GM21390 (cell line): Measurements from ENCODE around the gene C17orf67.

ENCODE experiments used
- ATAC-seq: cut with Tn5 transposase; IDR thresholded peaks from one replicate; pipeline ENCODE4 v1.9.1; 2021; ENCODE audit not compliant: unreplicated experiment

The C17orf67 gene

GRCh38 chr17:56833809-56834379 lies at the start of gene C17orf67, which contains the start of gene DGKE:
TSS of gene C17orf67 (minus strand) at chr17:56833920. CDS start at chr17:56815810, 18,110 bp downstream.
TSS of gene DGKE (plus strand) at chr17:56834151. CDS start at chr17:56834796, 645 bp downstream.
- ATAC-seq, result peak; percentile 64

GRCh38 chr17:56881685-56882295 lies 48.1 kb upstream of the C17orf67 start:
- no peak for ATAC-seq

GRCh38 chr17:56880571-56880970 lies 46.9 kb upstream of the C17orf67 start:
- ATAC-seq, result no peak

- no peak for ATAC-seq
Observed at GRCh38 chr17:56880133-56880532, 46.4 kb upstream of the C17orf67 start.

- no peak for ATAC-seq
Observed at GRCh38 chr17:56879280-56879679, 45.6 kb upstream of the C17orf67 start.

- no peak for ATAC-seq
Observed at GRCh38 chr17:56876766-56877179, 43.1 kb upstream of the C17orf67 start.

GRCh38 chr17:56870081-56870651 lies 36.4 kb upstream of the C17orf67 start:
- peak; percentile 78 for ATAC-seq

GRCh38 chr17:56868716-56869115 lies 35.0 kb upstream of the C17orf67 start:
- ATAC-seq, result no peak

- ATAC-seq, result no peak
Observed at GRCh38 chr17:56867948-56868376, 34.2 kb upstream of the C17orf67 start.

GRCh38 chr17:56866496-56866895 lies 32.8 kb upstream of the C17orf67 start:
- ATAC-seq, result no peak

- ATAC-seq, result no peak
Observed at GRCh38 chr17:56866076-56866475, 32.4 kb upstream of the C17orf67 start.

- no peak for ATAC-seq
Observed at GRCh38 chr17:56863974-56864373, 30.3 kb upstream of the C17orf67 start.

- no peak for ATAC-seq
Observed at GRCh38 chr17:56861899-56862298, 28.2 kb upstream of the C17orf67 start.

GRCh38 chr17:56851008-56851407 lies 17.3 kb upstream of the C17orf67 start:
- no peak for ATAC-seq

GRCh38 chr17:56850591-56850990 lies 16.9 kb upstream of the C17orf67 start:
- ATAC-seq, result no peak

- ATAC-seq, result no peak
Observed at GRCh38 chr17:56849131-56849530, 15.4 kb upstream of the C17orf67 start.

GRCh38 chr17:56847106-56847505 lies 13.4 kb upstream of the C17orf67 start:
- ATAC-seq, result no peak

GRCh38 chr17:56845934-56846333 lies 12.2 kb upstream of the C17orf67 start:
- peak; percentile 67 for ATAC-seq

- no peak for ATAC-seq
Observed at GRCh38 chr17:56842577-56842976, 8.9 kb upstream of the C17orf67 start.

- no peak for ATAC-seq
Observed at GRCh38 chr17:56838687-56839086, 5.0 kb upstream of the C17orf67 start.

GRCh38 chr17:56835264-56835585 lies 1.5 kb upstream of the C17orf67 start:
- no peak for ATAC-seq
